GM12875 (cell line): Measurements from ENCODE around the gene SNX30.

Experiments used
- H3K4me3 ChIP-seq: one replicate; pipeline ENCODE4 v1.5.1; 2011; ENCODE audit warnings: low read depth, low read length, control low read depth
- TF ChIP-seq, protein P1 (sequence below): IDR thresholded peaks from 2 replicates; pipeline ENCODE4 v1.5.1; 2011; ENCODE audit warnings: low read depth, mild to moderate bottlenecking, control low read depth, inconsistent platforms, low read length, moderate library complexity, borderline replicate concordance; ENCODE audit not compliant: insufficient read depth

SNX30 gene

DNA sequence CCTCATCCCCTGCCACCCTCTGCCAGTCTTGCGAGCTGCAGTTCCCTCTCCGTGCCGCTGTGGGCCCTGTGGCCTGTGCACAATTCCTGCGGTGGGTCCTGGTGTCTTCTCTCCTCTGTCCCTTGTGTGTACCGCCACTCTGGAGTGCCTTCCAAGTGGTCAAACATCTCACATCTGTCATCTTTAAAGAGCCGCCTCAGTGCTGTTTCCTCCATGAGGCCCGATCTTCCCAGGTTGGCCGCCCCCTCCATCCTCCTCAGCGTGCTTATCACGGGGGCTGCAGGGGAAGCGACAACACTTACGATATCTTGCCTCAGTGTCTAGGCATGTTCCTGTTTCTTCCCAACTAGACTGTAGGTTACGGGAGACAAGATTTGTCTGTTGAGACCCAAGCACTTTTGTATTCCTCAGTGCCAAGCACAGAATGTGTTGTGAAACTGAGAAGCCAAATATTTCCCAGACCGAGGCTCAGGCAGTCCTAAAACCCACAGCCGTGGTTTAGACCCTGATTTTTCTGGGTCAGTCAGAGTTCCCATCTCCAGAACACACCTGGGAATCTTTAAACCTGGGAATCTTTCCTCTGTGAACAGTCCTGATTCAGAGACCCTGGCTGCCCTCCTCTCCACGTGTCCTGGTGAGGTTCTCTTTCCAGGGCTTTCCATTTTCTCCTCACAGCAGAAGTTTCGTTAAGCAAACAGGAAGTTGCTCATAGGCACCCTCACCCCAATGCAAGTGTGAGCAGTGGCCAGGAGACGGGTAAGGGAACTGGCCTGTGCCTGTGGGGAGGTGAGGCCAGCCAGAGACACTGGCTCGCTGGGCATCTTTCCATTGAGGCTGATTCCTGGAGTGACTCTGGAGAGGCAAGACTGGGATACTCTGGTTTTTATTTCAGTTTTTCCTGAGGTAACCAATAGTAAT is 111.3 kb downstream of the SNX30 start:
- TF ChIP-seq, protein P1, sequence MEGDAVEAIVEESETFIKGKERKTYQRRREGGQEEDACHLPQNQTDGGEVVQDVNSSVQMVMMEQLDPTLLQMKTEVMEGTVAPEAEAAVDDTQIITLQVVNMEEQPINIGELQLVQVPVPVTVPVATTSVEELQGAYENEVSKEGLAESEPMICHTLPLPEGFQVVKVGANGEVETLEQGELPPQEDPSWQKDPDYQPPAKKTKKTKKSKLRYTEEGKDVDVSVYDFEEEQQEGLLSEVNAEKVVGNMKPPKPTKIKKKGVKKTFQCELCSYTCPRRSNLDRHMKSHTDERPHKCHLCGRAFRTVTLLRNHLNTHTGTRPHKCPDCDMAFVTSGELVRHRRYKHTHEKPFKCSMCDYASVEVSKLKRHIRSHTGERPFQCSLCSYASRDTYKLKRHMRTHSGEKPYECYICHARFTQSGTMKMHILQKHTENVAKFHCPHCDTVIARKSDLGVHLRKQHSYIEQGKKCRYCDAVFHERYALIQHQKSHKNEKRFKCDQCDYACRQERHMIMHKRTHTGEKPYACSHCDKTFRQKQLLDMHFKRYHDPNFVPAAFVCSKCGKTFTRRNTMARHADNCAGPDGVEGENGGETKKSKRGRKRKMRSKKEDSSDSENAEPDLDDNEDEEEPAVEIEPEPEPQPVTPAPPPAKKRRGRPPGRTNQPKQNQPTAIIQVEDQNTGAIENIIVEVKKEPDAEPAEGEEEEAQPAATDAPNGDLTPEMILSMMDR = no peak

DNA sequence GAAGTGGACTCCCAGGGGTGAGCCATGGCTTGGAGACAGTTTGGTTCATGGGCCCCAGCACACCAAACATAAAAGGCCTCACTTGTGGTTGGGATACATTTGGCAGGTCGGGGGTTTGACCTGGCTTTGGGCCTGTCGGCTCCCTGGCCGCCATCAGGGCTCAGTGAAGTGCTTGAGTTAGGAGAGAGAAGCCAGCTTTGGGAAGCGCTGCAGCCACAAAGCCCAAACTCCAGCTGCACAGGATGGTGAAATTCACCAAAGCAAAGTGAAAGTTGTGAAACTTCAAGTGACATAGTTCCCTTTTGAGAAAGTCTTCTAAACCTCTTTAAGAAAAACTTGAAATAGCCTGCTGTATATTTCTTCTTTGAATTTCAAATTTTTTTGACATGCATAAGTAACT is 112.7 kb downstream of the SNX30 start:
- no peak overlapping the region for H3K4me3 ChIP-seq
- TF ChIP-seq, protein P1 = no peak

More for the DNA sequence above, 111.3 kb downstream of the SNX30 start:
- no peak overlapping the region for H3K4me3 ChIP-seq

DNA sequence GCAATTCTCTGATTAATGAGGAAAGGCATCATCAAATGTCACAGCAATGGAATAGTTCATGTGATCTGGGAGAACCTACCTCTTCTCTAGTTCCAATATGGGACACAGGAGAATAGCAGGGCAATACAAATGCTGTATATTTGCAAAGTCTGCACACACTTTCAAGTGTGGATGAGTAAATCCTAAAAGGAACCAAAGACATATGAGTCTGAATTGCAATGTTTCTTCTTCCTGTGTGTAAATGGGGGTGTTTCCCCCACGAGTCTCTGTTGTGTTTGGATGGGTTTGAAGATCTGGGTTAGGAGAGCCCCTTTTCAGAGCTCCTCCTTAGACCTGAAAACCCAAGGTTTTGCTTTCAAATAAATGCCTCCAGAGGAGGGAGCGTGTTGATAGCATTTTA is 113.2 kb downstream of the SNX30 start:
- H3K4me3 ChIP-seq = no peak overlapping the region
- TF ChIP-seq, protein P1 = no peak

DNA sequence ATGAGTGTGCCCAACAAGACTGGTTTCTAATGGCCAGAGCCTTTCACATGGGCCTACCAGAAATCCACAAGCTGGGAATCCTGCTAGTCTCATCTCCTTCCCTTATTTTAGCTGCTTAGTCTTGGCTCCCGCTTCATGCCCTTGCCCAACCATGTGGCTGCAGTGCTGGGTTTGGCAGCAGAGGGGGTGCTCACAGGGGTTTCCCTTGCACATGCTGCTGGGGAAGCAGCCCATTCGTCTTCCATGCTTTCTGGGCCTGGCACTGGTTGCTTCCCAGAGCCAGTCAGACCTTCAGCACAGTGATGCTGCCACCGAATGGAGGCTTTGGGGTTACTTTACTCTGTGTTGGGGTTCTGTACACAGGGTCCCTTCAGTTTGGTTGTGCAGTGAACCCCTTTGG is 113.8 kb downstream of the SNX30 start:
- TF ChIP-seq, protein P1 = no peak
- H3K4me3 ChIP-seq = no peak overlapping the region

DNA sequence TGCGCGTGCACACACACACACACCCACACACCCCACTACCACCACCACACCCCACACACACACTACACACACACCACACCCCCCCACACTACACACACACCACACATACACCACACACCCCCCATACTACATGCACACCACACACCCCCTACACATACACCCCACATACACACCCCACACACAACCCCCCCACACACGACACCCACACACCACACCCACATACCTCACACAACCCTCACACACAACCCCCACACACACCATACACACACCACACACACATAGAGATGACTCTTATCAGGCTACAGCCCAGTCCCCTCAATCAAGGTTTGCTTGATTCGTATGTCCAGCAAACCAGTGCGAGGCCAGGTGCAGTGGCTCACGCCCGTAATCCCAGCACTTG is 114.4 kb downstream of the SNX30 start:
- TF ChIP-seq, protein P1 = no peak
- no peak overlapping the region for H3K4me3 ChIP-seq

DNA sequence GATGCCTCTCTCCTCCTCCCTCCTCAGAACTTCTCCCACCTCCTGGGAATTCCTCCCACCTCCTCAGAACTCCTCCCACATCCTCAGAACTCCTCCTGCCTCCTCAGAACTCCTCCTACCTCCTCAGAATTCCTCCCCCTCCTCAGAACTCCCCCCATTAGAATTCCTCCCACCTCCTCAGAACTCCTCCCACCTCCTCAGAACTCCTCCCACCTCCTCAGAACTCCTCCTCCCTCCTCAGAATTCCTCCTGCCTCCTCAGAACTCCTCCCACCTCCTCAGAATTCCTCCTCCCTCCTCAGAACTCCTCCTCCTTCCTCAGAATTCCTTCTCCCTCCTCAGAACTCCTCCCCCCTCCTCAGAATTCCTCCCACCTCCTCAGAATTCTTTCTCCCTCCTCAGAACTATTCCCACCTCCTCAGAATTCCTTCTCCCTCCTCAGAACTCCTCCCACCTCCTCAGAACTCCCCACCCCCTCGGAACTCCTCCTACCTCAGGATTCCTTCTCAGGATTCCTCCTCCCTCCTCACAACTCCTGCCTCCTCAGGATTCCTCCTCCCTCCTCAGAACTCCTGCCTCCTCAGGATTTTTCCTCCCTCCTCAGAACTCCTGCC is 116.2 kb downstream of the SNX30 start:
- TF ChIP-seq, protein P1 = no peak
- H3K4me3 ChIP-seq = no peak overlapping the region
